Erythroblast (primary cell): ENCODE results near the gene SLC5A10.

ENCODE experiments used
- GATA1 ChIP-seq: IDR thresholded peaks from 2 replicates; pipeline ENCODE4 v1.6.1; 2011; ENCODE audit warnings: low read depth, mild to moderate bottlenecking, control low read depth, low read length, moderate library complexity
- POLR2A ChIP-seq: IDR thresholded peaks from 2 replicates; pipeline ENCODE4 v1.6.1; 2011; ENCODE audit warnings: mild to moderate bottlenecking, low read length

DNA sequence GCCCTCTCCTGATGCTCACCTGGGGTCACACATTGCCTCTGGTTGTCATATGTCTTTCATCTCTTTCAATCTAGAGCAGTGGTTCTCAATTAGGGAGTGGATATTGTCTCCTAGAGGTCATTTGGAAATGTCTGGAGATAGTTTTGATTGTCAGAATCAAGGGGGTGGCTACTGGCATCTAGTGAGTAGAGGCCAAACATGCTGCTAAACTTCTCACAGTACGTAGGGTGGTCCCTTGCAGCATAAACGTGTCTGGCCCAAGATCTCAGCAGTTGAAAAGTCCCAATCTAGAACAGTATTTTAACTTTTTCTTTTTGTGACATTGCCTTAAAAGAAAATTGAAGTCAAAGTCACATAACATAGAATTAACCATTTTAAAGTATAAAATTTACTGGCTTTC, 30.5 kb upstream of the SLC5A10 start:
- TF ChIP-seq POLR2A, result no peak
- TF ChIP-seq GATA1, result no peak
